ENCODE data around the gene PRR35. TPM values are rescaled to one million over a fixed set of nuclear protein-coding genes. Genes with fewer than 3 reads are reported as not detected.
"Not testable (repeated sequence)": the region's sequence is repeated elsewhere in the genome, so short reads cannot be mapped to it uniquely, and the experiment has no call there.

The PRR35 gene
- total and polyA plus RNA-seq, 12 donors, result not detected

DNA sequence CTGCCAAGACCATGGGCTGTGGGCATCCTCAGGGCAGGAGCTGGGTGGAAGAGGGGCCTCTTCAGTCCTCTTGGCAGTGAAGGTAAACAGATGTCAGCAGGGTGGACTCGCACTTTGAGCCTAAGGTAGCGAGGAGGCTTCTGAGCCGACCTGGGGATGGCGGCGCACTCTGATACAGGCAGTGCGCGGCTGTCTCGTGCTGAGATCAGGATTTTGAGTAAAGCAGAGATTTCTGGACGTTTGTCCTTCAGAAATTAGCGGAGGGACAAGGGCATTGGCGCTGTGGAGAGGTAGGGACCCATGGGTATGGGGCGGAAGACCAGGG, 36.5 kb downstream of the PRR35 start:
- no peaks in the 10 kb centered on the region for H3K27me3 ChIP-seq
- peaks cover 0 to 38% (median 3%) of the 10 kb centered on the region in 9 donors for H3K36me3 ChIP-seq
- no peak for ATAC-seq
- H3K27ac ChIP-seq, result no peak overlapping the region
- H3K9me3 ChIP-seq, result no peaks in the 10 kb centered on the region
- TF ChIP-seq, protein P1, sequence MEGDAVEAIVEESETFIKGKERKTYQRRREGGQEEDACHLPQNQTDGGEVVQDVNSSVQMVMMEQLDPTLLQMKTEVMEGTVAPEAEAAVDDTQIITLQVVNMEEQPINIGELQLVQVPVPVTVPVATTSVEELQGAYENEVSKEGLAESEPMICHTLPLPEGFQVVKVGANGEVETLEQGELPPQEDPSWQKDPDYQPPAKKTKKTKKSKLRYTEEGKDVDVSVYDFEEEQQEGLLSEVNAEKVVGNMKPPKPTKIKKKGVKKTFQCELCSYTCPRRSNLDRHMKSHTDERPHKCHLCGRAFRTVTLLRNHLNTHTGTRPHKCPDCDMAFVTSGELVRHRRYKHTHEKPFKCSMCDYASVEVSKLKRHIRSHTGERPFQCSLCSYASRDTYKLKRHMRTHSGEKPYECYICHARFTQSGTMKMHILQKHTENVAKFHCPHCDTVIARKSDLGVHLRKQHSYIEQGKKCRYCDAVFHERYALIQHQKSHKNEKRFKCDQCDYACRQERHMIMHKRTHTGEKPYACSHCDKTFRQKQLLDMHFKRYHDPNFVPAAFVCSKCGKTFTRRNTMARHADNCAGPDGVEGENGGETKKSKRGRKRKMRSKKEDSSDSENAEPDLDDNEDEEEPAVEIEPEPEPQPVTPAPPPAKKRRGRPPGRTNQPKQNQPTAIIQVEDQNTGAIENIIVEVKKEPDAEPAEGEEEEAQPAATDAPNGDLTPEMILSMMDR (IDR thresholded peaks at IDR 0.05), result no peak
- 93 to 94% methylated on average over 12 of the region's 12 CpGs for WGBS, 2 donors
- no peak for DNase-seq
- peaks cover 0 to 34% (median 7%) of the 10 kb centered on the region in 9 donors for H3K4me1 ChIP-seq
- H3K4me3 ChIP-seq, result no peak overlapping the region
- intact Hi-C loops (cut with DNase I), result no loop called here

DNA sequence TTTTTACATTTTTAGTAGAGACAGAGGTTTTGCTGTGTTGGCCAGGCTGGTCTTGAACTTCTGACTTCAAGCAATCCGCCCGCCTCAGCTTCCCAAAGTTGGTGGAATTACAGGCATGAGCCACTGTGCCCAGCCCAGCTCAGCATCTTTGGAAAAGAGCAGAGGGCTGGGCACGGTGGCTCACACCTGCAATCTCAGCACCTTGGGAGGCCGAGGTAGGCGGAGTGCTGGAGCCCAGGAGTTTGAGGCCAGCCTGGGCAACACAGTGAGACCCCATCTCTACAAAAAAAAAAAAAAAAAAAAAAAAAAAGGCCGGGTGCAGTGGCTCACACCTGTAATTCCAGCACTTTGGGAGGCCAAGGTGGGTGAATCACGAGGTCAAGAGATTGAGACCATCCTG, 37.5 kb downstream of the PRR35 start:
- intact Hi-C loops (cut with DNase I), result not testable (repeated sequence)
- WGBS, 2 donors, result 96 to 97% methylated on average over 7 of the region's 7 CpGs

DNA sequence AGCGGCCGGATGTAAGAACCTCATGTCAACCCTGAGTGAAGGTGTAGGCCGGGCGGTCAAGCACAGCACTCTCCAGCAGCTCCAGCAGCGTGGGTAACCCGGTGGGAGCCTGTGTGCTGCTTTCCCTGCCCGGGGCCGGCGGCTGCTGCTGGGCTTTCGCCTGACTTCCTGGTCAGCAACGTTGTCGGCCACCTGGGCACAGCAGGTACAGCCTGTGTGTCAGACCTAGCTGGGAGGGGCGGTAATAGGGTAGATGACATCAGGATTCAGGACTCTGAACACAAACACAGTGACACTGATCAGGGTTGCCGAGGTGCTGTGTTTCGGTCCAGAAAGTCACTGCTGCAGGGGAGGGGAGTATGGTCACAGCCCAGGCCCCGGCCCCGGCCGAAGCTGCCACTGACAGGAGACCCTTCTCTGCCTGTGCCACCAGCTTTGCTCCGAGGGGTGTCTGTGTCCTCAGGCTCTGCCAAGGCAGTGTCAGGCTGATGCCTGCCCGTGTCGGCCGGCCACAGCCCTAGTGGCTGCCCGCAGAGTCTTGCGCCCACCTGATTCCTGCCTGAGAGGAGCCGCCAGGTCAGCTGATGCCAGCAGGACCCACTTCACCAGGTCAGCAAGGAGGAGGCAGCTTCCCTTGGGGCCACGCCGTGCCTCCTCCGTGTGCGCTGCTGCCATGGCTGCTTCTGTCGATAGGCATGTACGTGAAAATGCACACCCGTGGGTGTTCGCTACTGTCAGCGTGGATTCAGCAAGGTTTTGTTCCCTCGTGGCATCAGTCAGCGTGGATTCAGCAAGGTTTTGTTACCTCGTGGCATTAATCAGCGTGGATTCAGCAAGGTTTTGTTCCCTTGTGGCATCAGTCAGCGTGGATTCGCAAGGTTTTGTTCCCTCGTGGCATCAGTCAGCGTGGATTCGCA, 38.9 kb downstream of the PRR35 start:
- 96% methylated on average over 43 of the region's 43 CpGs for WGBS, 2 donors
- ATAC-seq (peak in 1 of 8 donors; percentile 11), DNase-seq (no peak)
- Histone ChIP-seq H3K4me3 (no peak overlapping the region), H3K4me1 (peaks cover 0 to 10% (median 0%) of the 10 kb centered on the region in 9 donors), H3K9me3 (no peaks in the 10 kb centered on the region), H3K36me3 (peaks cover 0 to 24% (median 3%) of the 10 kb centered on the region in 9 donors), H3K27me3 (no peaks in the 10 kb centered on the region), H3K27ac (no peak overlapping the region)
- intact Hi-C loops (cut with DNase I), result no loop called here
- TF ChIP-seq, protein P1 (IDR thresholded peaks at IDR 0.05), result no peak

More for the DNA sequence above, 37.5 kb downstream of the PRR35 start:
- DNase-seq, H3K27me3 ChIP-seq, ATAC-seq, H3K9me3 ChIP-seq, H3K4me3 ChIP-seq, H3K27ac ChIP-seq: not testable (repeated sequence)
- Histone ChIP-seq H3K4me1 (peaks cover 0 to 24% (median 5%) of the 10 kb centered on the region in 9 donors), H3K36me3 (peaks cover 0 to 38% (median 3%) of the 10 kb centered on the region in 9 donors)

GRCh38 chr16:600781-601180, 40.6 kb downstream of the PRR35 start:
- 53 to 57% methylated on average over 7 of the region's 7 CpGs for WGBS, 2 donors
- H3K27ac ChIP-seq, result no peak overlapping the region
- intact Hi-C loops (cut with DNase I), result no loop called here
- TF ChIP-seq, protein P1 (IDR thresholded peaks at IDR 0.05), result peak in 2 of 9 donors; percentile 13 to 15
- ATAC-seq (no peak), DNase-seq (no peak)
- peaks cover 0 to 21% (median 3%) of the 10 kb centered on the region in 9 donors for H3K36me3 ChIP-seq
- H3K4me3 ChIP-seq, result no peak overlapping the region
- H3K27me3 ChIP-seq, result no peaks in the 10 kb centered on the region
- H3K4me1 ChIP-seq, result peaks cover 0 to 6% (median 0%) of the 10 kb centered on the region in 9 donors
- peaks cover 0 to 6% (median 0%) of the 10 kb centered on the region in 11 donors for H3K9me3 ChIP-seq

DNA sequence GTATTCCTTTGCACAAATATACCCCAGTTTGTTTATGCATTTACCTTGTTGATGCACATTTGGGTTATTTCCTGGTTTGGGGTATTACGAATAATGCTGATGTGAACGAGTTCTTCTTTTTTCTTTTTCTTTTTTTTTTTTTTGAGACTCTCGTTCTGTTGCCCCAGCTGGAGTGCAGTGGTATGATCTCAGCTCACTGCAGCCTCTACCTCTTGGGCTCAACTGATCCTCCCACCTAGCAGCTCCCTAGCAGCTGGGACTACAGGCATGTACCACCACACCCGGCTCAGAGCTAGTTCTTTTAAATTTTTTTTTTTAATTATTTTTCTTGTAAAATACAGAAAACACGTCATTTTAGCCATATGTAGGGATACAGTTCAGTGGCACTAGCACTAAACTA, 43.7 kb downstream of the PRR35 start:
- intact Hi-C loops (cut with DNase I), result no loop called here
- peaks cover 0 to 13% (median 3%) of the 10 kb centered on the region in 9 donors for H3K36me3 ChIP-seq
- H3K4me1 ChIP-seq, result no peaks in the 10 kb centered on the region
- no peaks in the 10 kb centered on the region for H3K27me3 ChIP-seq
- H3K9me3 ChIP-seq, result peaks cover 0 to 6% (median 0%) of the 10 kb centered on the region in 11 donors
- no peak for DNase-seq
- no peak overlapping the region for H3K27ac ChIP-seq
- WGBS, 2 donors, result 86 to 88% methylated on average over 5 of the region's 5 CpGs
- ATAC-seq, result no peak
- TF ChIP-seq, protein P1 (IDR thresholded peaks at IDR 0.05), result no peak
- H3K4me3 ChIP-seq, result no peak overlapping the region

Measured in heart right ventricle (tissue), 16 donors.